ENCODE data around the gene ZNF557.

ZNF557 gene

GRCh38 chr19:7076151-7076550 is 6.6 kb downstream of the ZNF557 start:
- no peak for DNase-seq

DNA sequence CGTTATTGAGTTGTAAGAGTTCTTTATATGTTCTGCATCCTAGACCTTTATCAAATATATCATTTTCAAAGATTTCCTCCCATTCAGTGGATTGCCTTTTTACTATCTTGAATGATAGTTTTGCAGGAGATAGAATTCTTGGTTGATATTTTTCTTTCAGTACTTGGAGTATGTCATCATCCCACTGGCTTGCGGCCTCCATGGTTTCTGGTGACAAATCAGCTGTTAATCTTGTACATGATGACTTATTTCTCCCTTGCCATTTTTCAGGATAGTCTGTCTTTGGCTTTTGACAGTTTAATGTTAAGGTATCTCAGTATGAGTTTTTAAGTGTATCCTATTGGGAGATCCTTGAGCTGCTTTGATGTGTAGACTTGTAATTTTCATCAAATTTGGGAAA is 8.5 kb downstream of the ZNF557 start:
- no peak for DNase-seq

GRCh38 chr19:7083076-7083956 is 13.8 kb downstream of the ZNF557 start:
- no peak for DNase-seq

DNA sequence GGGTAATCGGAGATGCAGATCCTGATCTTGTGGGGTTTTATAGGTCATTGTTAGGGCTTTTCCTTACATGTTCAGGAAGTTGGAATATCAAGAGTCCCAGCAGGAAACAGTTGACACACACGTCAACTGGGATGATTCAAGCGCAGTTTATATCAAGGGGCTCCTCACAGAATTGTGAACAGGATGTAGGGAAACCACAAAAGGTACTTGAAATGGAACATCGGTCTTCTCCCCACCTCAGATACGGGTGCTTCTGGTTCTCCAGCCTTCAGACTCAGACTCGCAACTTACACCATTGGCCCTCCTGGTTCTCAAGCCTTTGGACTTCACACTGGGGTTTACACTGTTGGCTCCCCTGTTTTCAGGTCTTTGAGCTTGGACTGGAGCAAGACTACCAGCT is 19.5 kb downstream of the ZNF557 start:
- no peak for DNase-seq

DNA sequence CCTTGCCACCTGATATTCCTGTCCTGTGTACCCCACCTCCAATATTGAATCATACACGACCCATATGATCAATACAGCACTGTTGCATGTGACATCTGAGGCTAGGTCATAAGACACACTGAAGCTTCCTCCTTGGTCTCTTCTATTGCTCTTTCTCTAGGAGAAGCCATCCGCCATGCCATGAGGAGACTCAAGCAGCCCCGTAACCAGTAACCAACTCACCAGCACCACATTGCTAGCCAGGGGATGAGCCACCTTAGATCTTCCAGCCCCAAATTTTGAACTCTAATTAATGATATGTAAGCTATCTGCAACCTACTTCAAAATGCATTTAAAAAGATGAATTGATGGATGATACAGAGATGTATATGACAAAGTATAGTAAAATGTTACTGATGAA is 28.6 kb downstream of the ZNF557 start:
- no peak for DNase-seq

DNA sequence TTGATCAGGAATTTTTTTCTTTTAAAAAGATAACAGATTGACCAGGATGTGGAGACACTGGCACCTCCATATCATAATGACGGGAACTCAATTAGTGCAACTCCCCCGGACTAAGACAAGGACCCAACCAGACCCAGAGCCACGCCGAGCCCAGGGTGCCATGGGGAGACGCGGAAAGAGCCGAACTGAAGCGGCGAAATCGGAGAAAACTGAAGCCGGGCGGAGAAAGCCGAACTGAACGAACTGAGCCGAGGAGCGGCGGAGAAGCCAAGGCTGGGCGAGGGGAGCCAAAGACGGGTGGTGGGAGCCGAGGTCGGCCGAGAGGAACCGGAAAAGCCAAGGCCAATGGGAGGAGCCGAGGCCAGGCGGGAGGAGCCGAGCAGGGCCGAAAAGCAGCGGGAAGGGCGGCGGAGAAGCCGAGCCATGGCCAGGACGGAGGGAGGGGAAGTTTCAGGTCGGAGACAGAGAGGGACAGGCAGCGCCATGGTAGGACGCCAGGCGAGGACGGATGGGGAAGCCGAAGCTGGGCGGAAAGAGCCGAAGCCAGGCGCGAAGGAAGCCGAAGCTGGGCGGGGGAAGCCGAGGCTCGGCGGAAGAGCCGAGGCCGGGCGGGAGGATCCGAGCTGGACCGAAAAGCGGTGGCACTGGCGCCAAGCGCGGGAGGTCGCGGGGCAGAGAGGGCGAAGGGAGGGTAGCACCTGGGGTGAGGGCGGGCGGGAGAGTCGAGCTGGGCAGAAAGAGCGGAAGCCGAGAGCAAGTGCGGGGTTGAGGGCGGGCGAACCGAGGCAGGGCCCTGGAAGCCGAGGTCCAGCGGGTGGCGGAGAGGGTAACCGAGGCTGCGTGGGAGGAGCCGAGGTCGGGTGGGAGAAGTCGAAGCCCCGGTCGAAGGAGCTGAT is 29.4 kb downstream of the ZNF557 start:
- peak; percentile 71 for DNase-seq

DNA sequence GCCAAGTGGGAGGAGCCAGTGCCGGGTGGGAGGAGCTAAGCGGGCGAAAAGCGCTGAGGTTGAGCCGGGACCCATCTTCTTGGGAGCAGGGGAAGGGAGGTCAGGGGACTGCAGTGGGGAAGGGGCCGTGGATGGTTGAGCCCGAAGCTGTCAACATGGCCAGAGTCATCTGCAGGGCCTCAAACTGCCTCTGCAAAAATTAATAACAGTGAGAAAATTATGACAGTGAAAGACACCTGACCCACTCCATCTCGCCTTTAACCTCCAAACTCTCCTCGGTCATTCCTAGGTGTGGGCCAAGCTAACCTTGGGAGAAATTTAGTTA is 30.1 kb downstream of the ZNF557 start:
- DNase-seq, result no peak

DNA sequence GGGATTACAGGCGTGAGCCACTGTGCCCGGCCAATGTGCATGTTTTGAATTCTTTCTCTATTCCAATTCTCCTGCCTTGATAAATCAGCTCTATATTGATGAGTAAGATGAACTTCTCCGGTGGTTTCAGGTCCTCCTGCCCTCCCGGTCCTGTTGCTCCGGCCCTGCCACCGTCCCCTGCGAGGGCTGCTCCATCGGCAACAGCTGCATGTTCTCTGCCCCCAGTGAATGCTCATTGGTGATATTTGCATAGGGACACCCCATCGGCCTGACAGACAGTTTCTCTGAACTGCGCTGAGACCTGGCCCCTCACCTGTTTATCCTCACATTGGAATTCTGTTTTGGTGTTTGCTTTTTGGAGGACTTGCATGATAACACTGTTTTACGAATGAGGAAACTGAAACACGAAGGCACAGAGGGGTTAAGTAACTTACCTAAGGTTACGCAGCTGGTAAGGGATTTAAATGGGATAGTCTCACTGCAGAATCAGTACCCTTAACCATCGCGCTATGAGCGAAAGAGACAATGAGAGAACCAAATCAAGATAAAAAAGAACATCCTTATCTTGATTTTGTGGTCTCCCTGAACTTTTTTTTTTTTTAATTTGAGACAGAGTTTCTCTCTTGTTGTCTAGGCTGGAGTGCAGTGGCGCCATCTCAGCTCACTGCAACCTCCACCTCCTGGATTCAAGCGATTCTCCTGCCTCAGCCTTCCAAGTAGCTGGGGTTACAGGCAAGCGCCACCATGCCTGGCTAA is 32.2 kb downstream of the ZNF557 start:
- DNase-seq, result no peak

DNA sequence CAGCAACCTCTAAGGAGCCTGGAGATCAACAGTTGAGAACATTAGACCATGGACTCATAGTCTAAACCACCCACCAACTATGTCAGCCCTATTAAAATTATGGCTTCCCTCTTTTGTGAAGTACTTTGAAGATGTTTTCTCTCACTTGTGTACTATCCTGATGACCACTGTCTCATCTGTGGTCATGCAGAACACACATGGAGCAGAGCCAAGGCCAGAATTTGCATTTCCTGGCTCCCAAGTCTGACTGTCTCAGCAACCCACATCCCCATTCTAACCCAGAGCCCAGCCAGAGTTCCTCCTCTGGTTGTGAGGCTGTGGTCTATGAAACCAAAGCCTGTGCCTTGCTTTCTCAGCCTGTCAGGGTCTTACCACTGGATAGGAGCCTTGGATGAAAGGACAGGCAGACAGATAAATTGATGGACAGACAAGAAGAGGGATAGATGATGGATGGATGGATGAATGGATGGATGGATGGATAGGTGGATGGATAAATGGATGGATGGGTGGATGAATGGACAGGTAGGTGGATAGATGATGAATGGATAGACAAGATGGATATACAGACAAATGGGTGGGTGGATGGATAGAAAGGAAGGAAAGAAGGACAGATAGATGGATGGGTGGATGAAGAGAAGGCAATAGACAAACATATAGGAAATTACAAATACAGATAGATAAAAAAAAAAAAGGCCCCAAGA is 35.4 kb downstream of the ZNF557 start:
- DNase-seq, result no peak

- no peak for DNase-seq
Measured at GRCh38 chr19:7106711-7107657, 37.5 kb downstream of the ZNF557 start.

DNA sequence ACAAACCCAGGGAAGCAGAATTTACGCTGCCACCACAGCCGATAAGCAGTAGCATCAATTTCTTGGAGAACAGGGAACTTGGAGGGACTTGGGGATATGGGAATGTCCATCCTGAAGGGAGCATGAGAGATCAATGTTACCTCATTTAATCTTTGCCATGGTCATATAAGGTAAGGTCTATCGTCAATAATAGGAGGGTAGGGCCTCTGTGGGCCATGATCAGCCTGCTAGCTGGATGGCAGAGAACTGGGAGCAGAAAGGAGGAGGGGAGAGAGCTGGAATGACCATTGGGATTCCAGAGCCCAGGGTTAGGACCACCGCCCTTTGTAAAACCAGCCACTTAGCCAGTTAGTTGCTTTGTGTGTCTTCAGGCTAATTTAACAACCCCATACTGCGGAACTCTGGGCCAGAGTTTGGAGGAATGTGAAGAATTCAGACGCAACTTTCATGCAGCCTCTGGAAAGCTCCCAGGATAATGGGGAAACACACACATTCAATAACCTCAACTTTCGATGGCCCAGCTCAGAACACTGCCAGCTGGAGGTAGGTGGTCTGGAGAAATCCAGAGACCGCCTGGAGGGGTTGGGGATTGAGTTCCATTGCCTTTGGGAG is 40.3 kb downstream of the ZNF557 start:
- no peak for DNase-seq

DNA sequence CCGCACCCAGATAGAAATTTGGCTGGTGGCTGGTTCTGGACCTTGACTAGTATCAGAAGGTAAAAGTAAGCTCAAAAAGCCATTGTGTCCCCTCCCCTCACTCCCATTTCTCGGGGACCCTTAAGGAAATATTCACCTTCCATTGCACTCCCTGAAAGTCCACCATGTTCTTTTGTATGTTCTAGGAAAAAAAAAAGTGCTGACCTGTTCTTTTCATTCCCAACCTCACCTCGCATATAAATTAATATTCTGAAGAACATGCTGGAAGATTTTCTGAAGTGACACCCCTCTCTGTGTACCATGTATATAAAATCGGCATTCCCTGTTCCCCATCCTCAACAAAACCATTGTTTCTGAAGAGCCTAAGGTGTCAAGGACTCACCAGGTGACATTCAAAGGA is 43.2 kb downstream of the ZNF557 start:
- DNase-seq, result no peak

GRCh38 chr19:7113233-7113632 is 43.7 kb downstream of the ZNF557 start:
- DNase-seq, result no peak

DNA sequence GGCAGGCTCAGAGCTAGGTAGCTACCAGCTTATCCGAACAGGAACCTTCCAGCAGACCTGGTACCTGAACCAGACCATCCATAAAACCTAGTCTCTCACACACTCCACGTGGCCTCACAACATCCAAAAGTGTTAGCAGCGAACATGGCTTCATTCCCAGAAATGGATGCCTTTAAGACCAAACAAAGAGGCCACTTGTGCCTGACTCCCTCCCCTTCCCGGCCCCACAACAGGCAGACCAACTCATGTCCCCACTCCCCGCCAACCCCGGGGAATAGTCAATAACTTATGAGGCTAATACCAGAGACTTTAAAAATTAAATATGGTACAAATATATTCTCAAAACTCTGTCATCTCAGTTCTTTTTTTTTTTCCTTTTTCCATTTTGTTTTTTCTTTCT is 46.2 kb downstream of the ZNF557 start:
- DNase-seq, result no peak

DNA sequence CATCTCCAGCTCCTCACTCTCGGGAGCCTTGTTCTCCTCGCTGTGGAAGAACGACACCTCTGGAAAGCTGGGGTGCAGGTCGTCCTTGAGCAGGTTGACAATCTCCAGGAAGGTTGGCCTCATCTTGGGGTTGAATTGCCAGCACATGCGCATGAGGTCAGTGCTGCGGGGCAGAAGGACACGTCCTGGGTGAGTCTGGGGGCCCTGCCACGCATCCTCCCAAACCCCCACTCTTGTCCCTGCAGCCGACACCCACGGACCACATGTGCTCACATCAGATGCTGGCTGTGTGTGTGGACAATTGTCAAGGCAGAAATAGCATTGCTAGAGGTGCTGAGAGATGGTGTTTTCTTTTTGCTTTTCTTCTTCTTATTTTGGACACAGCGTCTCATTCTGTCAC is 47.7 kb downstream of the ZNF557 start:
- no peak for DNase-seq

DNA sequence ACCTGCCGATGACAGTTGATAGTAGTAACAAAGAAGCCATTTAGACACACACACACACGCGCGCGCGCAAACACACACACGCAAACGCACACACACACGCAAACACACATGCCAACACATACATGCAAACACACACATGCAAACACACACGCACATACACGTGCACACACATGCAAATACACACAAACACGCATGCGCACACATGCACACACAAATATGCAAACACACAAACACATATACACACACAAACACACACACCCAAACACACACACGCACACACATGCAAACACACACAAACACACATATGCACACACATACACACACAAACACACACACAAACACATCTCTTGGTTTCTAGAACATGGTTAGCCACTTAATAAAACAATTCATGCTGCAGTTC is 50.1 kb downstream of the ZNF557 start:
- no peak for DNase-seq

DNA sequence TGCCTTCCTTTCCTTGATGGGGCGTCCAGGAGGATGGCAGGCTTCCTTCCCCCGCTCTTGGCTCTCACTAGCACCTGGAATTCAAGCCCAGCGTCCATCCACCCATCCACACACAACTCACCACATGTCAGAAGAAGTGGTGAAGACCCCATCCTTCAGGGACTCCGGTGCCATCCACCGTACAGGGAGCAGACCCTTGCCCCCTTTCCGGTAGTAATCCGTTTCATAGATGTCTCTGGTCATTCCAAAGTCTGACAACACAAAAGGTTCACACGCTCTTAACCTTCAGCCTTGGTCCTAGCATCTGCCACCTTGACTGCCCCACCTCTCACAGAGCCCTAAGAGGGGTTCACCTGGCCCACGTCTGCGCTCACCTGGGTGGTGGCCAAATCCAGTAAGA is 51.0 kb downstream of the ZNF557 start:
- DNase-seq, result no peak

GRCh38 chr19:7122701-7123100 is 53.2 kb downstream of the ZNF557 start:
- no peak for DNase-seq

- DNase-seq, result no peak
Measured at GRCh38 chr19:7124782-7125181, 55.3 kb downstream of the ZNF557 start.

GRCh38 chr19:7125221-7125620 is 55.7 kb downstream of the ZNF557 start:
- DNase-seq, result no peak

DNA sequence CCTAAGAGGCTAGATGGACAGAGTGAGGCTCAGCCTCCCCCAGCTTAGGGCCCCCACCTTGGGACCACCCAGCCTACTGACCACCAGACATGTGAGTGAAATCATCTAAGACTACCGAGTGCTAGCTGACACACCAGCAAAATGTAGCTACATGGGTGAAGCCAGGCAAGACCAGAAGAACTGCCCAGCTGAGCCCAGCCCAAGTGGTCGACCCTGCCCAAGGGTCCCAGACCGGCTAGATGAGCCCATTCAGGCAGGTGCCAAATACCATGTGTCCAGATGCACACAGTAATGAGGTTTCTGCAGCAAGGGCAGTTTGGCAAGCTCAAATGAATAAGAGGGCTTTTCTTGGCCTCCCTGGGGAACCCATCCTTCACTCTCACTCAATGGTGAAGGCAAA is 56.6 kb downstream of the ZNF557 start:
- DNase-seq, result no peak
